Hepatocyte (in vitro differentiated cells): ENCODE measurements around the gene CYP26A1.
A peak's percentile ranks its signal among the peaks of the same experiment; 100 is the strongest.

Experiments used
- EZH2 ChIP-seq: fragments of 200-600 bp; sonication (generic); IDR thresholded peaks from 2 replicates; pipeline ENCODE4 v1.6.1; 2016; ENCODE audit warnings: antibody characterized with exemption, mild to moderate bottlenecking, borderline replicate concordance
- EZH2phosphoT487 ChIP-seq: fragments of 200-600 bp; sonication (generic); IDR thresholded peaks from one replicate; pipeline ENCODE4 v1.6.1; 2018; ENCODE audit warnings: antibody characterized with exemption, mild to moderate bottlenecking, low read depth, moderate library complexity; ENCODE audit not compliant: unreplicated experiment, severe bottlenecking
- TF ChIP-seq, protein P1 (sequence below): fragments of 200-600 bp; sonication (generic); IDR thresholded peaks from 2 replicates; pipeline ENCODE4 v1.5.1; 2016; ENCODE audit warnings: antibody characterized with exemption, mild to moderate bottlenecking; ENCODE audit not compliant: poor library complexity

DNA sequence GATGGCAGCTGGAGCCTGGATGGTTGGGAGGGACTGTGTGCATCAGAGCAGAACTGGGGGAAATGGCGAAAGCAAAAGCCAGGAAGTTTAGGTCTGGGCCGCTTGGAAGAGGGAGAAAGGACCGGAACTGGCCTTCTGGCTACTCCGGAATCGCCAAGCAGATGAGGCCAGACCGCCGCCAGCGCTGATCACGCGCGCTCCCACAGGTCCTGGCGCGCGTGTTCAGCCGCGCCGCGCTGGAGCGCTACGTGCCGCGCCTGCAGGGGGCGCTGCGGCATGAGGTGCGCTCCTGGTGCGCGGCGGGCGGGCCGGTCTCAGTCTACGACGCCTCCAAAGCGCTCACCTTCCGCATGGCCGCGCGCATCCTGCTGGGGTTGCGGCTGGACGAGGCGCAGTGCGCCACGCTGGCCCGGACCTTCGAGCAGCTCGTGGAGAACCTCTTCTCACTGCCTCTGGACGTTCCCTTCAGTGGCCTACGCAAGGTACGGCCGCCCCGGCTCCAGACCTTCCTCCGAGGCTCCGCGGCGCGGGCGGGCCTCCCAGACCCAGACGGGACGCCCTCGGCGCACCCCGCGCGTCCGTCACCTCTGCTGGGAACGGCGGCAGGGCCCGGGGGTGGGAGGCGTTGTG lies 11.1 kb upstream of the CYP26A1 start:
- TF ChIP-seq, protein P1, sequence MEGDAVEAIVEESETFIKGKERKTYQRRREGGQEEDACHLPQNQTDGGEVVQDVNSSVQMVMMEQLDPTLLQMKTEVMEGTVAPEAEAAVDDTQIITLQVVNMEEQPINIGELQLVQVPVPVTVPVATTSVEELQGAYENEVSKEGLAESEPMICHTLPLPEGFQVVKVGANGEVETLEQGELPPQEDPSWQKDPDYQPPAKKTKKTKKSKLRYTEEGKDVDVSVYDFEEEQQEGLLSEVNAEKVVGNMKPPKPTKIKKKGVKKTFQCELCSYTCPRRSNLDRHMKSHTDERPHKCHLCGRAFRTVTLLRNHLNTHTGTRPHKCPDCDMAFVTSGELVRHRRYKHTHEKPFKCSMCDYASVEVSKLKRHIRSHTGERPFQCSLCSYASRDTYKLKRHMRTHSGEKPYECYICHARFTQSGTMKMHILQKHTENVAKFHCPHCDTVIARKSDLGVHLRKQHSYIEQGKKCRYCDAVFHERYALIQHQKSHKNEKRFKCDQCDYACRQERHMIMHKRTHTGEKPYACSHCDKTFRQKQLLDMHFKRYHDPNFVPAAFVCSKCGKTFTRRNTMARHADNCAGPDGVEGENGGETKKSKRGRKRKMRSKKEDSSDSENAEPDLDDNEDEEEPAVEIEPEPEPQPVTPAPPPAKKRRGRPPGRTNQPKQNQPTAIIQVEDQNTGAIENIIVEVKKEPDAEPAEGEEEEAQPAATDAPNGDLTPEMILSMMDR = peak; percentile 37
- no peak for TF ChIP-seq EZH2phosphoT487
- no peak for TF ChIP-seq EZH2
